HG03378 (cell line): ENCODE results near the gene SCLY.

ENCODE experiments used
- ATAC-seq: cut with Tn5 transposase; IDR thresholded peaks from one replicate; pipeline ENCODE4 v1.9.1; 2021; ENCODE audit warnings: mild to moderate bottlenecking, moderate library complexity; ENCODE audit not compliant: unreplicated experiment

The SCLY gene

DNA sequence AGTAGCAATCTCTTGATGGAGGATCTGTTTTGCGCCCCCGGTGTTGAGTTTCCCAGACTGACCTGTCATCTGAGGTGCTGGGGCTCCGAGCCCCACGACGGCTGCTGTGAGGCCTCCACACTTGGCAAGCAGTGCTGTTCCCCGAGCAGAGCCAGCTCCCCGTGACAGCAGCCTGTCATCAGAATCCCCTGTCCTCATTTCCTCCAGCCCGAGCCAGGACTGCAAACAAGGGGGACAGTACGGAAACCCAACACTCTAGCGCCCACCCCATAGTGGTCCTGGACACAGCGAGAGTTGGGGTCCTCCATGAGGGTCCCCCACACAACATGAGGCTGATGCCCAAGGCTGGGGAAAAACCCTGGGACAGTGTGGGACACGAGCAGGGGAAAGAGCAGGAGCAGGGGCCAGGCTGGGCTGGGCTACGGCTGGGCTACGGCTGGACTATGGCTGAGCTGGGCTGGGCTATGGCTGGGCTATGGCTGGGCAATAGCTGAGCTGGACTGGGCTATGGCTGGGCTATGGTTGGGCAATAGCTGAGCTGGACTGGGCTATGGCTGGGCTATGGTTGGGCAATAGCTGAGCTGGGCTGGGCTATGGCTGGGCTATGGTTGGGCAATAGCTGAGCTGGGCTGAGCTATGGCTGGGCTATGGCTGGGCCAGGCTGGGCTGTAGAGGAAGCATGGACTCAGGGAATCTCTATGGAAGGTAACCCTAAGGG lies 76.2 kb downstream of the SCLY start:
- ATAC-seq = no peak

DNA sequence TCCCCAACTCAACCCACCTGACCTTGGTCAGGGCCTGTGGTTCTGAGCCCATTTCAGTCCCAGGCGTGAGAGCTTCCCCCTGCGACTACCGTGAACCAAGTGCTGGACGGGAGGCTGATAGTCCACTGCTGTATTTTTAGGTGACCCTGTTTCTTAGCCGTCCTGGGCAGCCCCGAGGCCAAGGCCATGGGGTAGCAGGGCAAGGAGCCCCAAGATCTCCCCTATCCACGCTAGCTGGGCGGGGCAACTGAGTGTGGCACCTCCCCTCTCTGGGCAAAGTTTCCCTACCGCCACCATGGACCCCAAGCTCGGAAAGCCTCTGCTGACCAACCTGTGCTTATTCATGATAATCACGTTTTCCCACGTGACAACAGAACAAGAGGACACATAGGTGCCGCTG lies 77.1 kb downstream of the SCLY start:
- ATAC-seq = no peak

DNA sequence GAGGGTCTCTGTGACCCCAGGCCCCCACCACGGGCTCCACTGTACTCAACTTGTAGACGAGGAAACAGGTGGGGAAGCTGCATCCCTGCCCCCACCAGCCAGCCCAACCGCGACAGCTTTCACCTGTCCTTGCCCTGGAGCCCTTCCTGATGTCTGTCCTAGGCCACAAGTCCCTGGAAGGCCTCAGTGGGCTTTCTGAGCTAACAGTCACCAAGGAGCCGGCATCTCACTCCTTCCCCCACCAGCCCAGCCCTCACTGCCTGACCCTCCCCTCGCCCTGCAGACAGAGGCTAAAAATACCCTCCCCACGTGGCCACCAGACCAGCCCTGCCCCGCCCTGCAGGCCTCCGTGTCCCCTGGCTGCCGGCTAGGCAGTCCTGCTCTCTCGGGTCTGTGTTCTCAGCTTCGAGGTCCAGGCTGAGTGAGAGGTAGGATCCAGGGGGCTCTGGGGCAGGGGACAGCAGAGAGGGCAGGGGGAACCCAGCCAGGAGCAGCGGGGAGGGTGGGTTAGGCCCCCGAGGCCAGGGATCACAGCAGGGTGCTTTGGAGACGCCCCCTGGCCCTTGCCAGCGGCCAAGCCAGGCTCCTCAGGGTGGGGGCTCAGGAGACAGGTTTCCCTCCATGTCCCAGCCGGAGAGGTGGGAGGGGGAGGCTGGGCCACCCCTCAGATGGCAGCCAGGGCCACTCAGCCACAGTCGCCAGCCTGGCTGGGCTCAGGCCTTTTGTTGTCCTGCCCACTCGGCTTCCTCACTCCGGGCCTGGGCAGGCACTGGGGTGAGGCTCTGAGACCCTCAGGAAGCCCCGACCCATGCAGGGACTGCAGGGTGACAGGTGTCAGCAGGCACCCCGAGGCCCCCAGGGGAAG lies 77.8 kb downstream of the SCLY start, which contains the start of gene KLHL30:
KLHL30 (plus strand) TSS at position 338 of the 865 bp plus-strand sequence. CDS start 2,087 bp downstream, outside the sequence.
- ATAC-seq = no peak

DNA sequence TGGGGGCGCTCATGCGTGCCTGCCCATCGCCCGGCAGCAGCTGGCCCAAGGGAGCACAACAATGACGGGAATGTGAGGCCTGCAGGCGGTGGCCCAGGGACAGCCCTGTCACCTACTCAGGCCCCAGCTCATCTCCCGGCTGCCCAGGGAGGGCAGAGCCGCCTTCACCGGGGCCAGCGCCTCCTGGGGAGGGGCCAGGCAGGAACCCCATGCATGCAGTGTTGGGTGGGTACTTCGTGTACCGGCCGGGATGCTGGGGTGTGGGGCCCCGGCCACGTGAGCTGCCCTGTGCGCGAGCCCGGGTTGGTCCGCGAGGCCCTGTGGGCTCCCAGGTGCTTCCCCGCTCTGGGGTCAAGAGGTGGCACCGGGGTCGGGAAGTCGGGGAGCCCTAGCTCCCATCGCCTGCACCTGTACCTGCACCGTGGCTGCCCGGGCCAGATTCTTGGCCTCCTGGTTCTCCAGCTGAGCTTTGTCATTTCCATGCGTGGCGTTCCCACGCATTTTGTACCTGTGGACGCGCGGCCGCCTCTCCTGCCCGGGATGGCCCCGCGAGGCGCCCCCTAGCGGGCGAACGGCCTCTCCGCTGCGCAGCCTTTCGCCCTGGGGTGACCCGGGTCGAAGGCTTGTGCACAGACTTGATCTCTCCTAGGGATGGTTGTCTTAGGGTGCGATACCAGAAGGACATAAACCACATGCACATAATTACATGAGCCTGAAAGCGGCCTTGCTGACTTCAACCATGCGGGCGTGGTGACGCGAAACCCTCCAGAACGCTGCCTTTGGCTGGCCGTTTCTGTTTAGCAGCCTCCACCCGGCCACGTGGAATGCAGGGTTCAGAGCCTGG lies 78.6 kb downstream of the SCLY start:
- no peak for ATAC-seq

DNA sequence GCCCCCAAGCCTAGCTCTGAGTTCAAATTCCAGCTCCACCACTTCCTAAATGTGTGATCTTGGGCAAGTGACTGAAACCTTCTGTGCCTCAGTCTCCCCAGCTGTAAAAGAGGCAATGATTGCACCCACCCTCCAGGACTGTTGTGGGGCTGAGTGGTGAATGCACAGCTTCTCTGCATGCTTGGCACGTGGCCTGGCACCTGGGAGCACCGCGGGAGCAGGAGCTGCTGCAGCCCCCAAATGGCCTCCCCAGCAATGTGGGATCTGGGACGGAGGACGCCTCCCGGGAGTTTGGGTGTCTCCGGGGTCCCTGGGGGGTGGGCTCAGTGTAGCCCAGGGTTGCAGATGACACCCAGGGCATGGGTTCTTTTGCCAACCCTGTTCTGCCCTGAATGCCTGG lies 79.2 kb downstream of the SCLY start:
- no peak for ATAC-seq

DNA sequence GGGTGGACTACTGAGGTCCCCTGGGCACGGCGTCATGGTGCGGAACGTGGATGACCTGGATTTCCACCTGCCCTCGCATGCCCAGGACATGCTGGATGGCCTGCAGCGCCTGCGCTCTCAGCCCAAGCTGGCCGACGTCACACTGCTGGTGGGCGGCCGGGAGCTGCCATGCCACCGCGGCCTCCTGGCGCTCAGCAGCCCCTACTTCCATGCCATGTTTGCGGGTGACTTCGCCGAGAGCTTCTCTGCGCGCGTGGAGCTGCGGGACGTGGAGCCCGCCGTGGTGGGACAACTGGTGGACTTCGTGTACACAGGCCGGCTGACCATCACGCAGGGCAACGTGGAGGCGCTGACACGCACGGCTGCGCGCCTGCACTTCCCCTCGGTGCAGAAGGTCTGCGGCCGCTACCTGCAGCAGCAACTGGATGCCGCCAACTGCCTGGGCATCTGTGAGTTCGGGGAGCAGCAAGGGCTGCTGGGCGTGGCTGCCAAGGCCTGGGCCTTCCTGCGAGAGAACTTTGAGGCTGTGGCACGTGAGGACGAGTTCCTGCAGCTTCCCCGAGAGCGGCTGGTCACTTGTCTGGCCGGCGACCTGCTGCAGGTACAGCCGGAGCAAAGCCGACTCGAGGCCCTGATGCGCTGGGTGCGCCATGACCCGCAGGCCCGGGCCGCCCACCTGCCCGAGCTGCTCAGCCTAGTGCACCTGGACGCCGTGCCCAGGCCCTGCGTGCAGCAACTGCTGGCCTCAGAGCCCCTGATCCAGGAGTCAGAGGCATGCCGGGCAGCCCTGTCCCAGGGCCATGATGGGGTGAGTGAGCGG lies 80.1 kb downstream of the SCLY start:
- ATAC-seq = no peak

DNA sequence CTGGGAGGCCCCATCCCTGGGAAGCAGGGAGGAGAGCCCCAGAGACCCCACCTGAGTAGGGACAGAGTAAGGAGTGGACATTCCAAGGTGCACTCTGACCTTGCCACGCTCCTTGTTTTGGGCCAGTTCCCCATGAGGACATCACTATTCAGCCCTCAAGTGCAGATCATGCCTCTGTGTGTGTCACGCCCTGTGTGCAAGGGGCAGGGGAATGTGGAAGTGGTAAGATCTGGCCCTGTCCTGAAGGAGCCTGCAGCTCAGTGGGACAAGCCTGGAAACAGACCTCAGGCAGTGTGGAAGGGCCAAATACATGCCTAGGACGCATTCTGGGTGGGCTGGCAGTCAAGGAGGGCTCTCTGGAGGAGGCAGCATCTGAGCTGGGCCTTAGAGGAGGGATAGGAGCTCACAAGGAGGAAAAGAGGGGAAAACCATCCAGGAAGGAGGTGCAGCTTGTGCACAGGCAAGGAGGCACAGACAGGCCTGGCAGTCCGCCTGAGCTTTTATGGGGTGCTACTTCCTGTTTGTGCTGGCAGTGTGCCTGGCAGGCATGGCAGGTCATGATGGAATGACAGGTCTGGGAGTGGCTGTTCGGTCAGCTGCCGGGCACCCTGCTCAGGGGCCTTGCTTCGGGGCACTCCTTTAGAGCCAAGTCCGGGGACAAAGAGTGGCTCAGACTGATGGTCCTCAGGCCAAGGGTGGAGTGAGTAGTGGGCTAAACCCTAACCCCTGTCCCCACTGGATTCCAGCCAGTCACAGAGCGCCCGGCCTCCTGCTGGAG lies 80.9 kb downstream of the SCLY start:
- ATAC-seq = no peak

DNA sequence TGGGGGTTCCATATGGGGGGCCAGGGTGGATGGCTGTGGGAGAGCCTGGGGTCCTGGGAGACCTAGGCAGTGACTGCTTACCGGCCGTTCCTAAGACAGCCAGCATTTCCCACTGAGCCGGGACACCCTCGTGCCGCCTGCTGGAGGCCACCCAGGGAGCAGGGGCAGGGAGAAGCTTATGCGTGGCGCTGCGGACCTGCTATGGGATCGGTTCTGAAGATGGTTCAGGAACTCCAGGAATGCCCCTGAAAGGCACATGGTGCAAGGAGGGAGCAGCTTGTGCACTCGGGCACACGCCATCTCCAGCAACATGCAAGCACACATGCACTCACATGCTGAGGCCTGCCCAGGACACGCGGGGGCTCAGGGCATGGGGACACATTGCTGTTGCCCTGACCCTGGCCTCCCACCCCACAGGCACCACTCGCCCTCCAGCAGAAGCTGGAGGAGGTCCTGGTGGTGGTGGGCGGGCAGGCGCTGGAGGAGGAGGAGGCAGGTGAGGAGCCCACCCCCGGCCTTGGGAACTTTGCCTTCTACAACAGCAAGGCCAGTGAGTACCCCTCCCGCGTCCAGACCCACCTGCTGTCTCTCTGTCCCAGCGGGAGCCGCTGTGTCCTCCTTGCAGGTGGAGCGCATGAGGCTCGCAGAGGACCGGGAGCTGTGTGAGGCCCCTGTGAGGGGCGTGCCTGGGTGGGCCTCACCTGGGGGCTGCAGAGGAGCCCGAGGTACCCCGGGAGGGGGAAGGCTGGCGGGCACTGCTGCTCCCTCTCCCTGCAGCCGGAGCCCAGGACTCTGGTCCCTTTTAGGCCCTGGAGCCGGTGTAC lies 81.8 kb downstream of the SCLY start:
- no peak for ATAC-seq

DNA sequence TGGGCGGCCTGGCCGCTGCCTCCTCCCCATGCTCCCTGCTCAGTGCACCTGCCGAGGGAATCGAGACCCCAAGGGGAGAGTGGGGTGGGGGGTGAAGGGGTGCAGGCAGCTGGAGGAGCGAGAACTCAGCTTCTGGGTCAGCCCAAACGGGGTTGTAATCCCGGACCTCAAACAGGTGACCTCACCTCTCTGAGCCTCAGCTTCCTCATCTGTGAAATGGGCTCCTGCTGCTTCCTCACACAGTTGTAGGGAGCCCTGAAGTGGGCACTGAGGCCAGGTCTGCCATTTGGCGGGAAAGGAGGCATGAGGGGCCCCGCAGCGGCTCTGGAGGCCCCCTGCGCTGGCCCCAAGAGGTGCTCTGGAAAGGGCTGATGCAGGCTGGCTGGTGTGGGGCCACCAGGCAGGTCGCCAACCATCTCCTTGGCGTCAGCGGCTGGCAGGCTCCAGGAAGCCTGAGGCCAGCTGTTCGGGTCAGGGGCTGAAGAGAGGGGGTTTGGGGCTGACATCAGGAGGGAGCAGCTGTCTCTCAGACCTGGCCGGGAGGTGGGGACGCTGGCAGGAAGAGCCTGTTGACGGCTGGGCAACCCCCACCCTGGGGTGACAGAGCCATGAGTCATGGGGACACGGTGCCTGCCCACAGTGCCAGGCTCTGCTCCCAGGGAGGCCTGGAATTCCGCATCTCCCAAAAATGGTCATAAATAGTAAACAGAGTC lies 82.6 kb downstream of the SCLY start:
- no peak for ATAC-seq

DNA sequence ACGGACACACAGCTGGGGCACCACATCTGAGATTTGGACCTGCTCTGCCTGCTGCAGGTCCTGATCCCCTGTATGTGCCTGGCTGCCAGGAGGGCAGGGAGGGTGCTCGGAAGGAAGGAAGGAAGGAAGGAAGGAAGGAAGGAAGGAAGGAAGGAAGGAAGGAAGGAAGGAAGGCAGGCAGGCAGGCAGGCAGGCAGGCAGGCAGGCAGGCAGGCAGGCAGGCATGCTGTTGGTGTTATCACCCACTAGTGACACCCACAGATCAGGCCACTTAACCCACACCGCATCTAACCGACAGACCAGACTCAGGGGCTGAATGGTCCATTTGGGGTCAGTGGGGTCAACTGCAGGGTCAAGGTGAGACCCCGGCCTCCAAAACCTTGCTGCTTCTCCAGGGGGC lies 83.5 kb downstream of the SCLY start:
- no peak for ATAC-seq

DNA sequence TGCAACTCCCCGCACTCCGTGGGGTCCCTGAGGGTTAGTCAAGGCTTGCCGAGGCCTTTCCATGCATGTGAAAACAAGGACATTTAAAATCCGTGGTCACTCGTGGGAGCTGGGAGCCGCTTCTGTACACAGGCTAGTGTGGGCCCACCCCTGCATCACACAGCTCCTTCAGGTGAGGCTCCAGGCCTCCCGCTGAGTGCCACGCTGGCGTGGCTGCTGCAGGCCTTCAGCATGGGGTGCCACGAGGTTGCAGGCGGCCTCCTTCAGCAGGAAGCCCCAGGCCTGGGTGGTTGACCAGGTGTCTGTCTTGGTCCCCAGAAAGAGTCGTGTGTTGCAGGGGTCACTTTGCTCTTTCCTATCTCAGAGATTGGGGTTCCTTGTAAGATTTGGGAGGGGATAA lies 84.2 kb downstream of the SCLY start:
- ATAC-seq = no peak

DNA sequence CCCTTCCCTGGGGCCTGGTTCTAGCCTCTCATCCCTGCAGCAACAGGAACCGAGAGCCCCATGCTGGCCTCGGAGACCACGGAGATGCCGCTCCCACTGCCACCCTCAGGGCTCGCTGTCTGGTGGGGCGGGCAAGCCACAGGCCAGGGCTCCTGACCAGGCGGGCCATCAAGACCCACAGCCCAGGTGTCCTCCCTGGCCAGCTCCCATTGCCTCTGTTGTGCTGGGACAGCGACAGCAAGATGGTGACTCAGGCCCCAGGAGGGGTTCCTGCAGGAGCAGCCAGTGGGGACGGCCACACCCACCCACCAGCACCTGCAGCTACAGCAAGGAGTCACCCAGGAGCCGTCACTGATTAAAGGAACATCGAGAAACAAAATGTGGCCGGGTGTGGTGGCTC lies 85.0 kb downstream of the SCLY start:
- ATAC-seq = no peak

DNA sequence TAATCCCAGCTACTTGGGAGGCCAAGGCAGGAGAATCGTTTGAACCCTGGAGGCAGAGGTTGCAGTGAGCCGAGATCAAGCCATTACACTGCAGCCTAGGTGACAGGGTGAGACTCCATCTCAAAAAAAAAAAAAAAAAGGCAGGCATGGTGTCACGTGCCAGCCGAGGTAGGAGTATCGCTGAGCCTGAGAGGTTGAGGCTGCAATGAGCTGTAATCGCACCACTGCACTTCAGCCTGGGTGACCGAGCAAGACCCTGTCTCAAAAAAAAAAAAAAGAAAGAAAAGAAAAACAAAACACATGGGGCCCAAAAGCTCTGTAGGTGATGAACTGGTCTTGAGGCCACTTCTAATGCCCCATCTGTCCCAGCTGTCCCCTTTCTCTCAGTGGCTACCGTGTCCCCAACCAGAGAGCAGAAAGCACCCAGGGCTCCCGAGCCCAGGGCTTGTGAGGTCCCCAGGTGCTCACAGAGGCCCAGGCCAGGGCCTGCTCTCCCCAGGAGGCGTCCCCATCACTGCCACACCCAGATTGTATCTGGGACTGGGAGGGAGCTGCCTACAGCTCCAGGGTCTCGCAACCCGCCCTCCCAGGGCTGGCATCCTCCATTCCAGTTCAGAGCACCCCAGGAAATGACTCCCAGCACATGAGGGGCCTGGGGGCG lies 86.2 kb downstream of the SCLY start:
- ATAC-seq = no peak

DNA sequence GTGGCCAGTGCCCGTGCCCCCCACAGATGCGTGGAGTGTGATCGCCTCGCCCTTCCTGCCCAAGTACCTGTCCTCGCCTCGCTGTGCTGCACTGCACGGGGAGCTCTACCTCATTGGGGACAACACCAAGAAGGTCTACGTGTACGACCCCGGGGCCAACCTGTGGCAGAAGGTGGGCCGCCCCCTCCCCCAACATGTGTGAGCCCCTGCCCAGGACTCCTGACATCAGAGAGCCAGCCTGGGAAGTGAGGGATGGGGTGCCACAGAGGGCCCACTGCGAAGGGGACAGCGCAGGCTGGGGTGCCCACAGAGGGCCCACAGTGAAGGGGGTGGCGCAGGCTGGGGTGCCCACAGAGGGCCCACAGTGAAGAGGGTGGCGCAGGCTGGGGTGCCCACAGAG lies 88.2 kb downstream of the SCLY start:
- no peak for ATAC-seq
